HepG2 (cell line): ENCODE results near the gene IFT172. TPM values are rescaled to one million over a fixed set of nuclear protein-coding genes. Genes with fewer than 3 reads are reported as not detected.

Experiments
- ATF3 ChIP-seq: sonication (generic); formaldehyde crosslinking; IDR thresholded peaks from 2 replicates; pipeline ENCODE4 v1.4.0; 2020; ENCODE audit warnings: missing genetic modification reagents
- CBX2 ChIP-seq, 2 experiments: fragments of 200-600 bp in 1 of 2; sonication (generic); formaldehyde crosslinking in 1 of 2; IDR thresholded peaks; 2 replicates each; pipeline versions ENCODE4 v1.7.0 to v1.8.1; 2018 to 2022; ENCODE audit warnings: low read depth in 2 of 2, low read length in 1 of 2, mild to moderate bottlenecking in 1 of 2, missing genetic modification reagents in 1 of 2
- CHCHD3 ChIP-seq: sonication (generic); formaldehyde crosslinking; IDR thresholded peaks from 2 replicates; pipeline ENCODE4 v1.8.0; 2022; ENCODE audit warnings: mild to moderate bottlenecking, missing genetic modification reagents, moderate library complexity
- FOXA1 ChIP-seq, 2 experiments: fragments of 450-650 bp in 1 of 2; sonication (generic) in 1 of 2; formaldehyde crosslinking in 1 of 2; IDR thresholded peaks; 2 replicates each; pipeline versions ENCODE4 v1.4.0 to v1.6.1; 2016 to 2020; ENCODE audit warnings: missing genetic modification reagents in 1 of 2
- HOXA3 ChIP-seq: sonication (generic); formaldehyde crosslinking; IDR thresholded peaks from 2 replicates; pipeline ENCODE4 v1.5.0; 2020; ENCODE audit warnings: missing genetic modification reagents
- JDP2 ChIP-seq: sonication (generic); formaldehyde crosslinking; IDR thresholded peaks from 2 replicates; pipeline ENCODE4 v1.8.1; 2022; ENCODE audit warnings: missing genetic modification reagents, borderline replicate concordance
- KLF11 ChIP-seq: IDR thresholded peaks from 2 replicates; pipeline ENCODE4 v1.6.1; 2016; ENCODE audit warnings: missing compliant biosample characterization
- NCOA2 ChIP-seq: sonication (generic); formaldehyde crosslinking; IDR thresholded peaks from 2 replicates; pipeline ENCODE4 v1.8.0; 2022; ENCODE audit warnings: inconsistent platforms
- NFIC ChIP-seq: IDR thresholded peaks from 2 replicates; pipeline ENCODE4 v1.6.1; 2012; ENCODE audit warnings: mild to moderate bottlenecking, low read length, inconsistent platforms
- NONO ChIP-seq, 2 experiments: fragments of 450-650 bp in 1 of 2; sonication (generic) in 1 of 2; formaldehyde crosslinking in 1 of 2; IDR thresholded peaks in 1 of 2; conservative IDR thresholded peaks in 1 of 2; 2 replicates each; pipeline versions ENCODE4 v1.6.1 to v1.8.0; 2017 to 2022; ENCODE audit warnings: mild to moderate bottlenecking in 1 of 2, missing genetic modification reagents in 1 of 2, moderate library complexity in 1 of 2
- NPAS2 ChIP-seq: sonication (generic); formaldehyde crosslinking; IDR thresholded peaks from 2 replicates; pipeline ENCODE4 v1.8.0; 2022; ENCODE audit warnings: mild to moderate bottlenecking, missing genetic modification reagents, borderline replicate concordance
- PATZ1 ChIP-seq: sonication (generic); formaldehyde crosslinking; IDR thresholded peaks from 2 replicates; pipeline ENCODE4 v1.4.0; 2020; ENCODE audit warnings: missing genetic modification reagents
- POLR2G ChIP-seq: fragments of 200-400 bp; formaldehyde crosslinking; IDR thresholded peaks from 2 replicates; pipeline ENCODE4 v1.6.1; 2018; ENCODE audit warnings: mild to moderate bottlenecking, low read depth, low read length, moderate library complexity
- RFXANK ChIP-seq: IDR thresholded peaks from 2 replicates; pipeline ENCODE4 v1.6.1; 2016
- SMAD1 ChIP-seq: sonication (generic); formaldehyde crosslinking; IDR thresholded peaks from 2 replicates; pipeline ENCODE4 v1.4.0; 2020; ENCODE audit warnings: missing genetic modification reagents, low read depth, mild to moderate bottlenecking, borderline replicate concordance
- THAP9 ChIP-seq: sonication (generic); formaldehyde crosslinking; IDR thresholded peaks from 2 replicates; pipeline ENCODE4; 2020; ENCODE audit warnings: missing genetic modification reagents, mild to moderate bottlenecking, borderline replicate concordance
- ZBTB38 ChIP-seq: sonication (generic); formaldehyde crosslinking; IDR thresholded peaks from 2 replicates; pipeline ENCODE4 v1.5.1; 2020; ENCODE audit warnings: mild to moderate bottlenecking, missing genetic modification reagents
- ZFX ChIP-seq: sonication (generic); formaldehyde crosslinking; IDR thresholded peaks from 2 replicates; pipeline ENCODE4 v1.4.0; 2020; ENCODE audit warnings: mild to moderate bottlenecking, low read depth, missing genetic modification reagents, moderate library complexity
- ZFY ChIP-seq: sonication (generic); formaldehyde crosslinking; IDR thresholded peaks from 2 replicates; pipeline ENCODE4 v1.4.0; 2020; ENCODE audit warnings: missing genetic modification reagents
- ZMAT5 ChIP-seq: sonication (generic); formaldehyde crosslinking; IDR thresholded peaks from 2 replicates; pipeline ENCODE4 v1.5.0; 2020; ENCODE audit warnings: mild to moderate bottlenecking, low read depth, missing genetic modification reagents, borderline replicate concordance
- ZNF431 ChIP-seq: sonication (generic); formaldehyde crosslinking; IDR thresholded peaks from 2 replicates; pipeline ENCODE4 v1.9.0; 2022; ENCODE audit warnings: missing genetic modification reagents, low read depth, mild to moderate bottlenecking, borderline replicate concordance
- ZNF432 ChIP-seq: sonication (generic); formaldehyde crosslinking; IDR thresholded peaks from 2 replicates; pipeline ENCODE4 v1.5.0; 2020; ENCODE audit warnings: missing genetic modification reagents, mild to moderate bottlenecking, borderline replicate concordance
- ZNF556 ChIP-seq: sonication (generic); formaldehyde crosslinking; IDR thresholded peaks from 2 replicates; pipeline ENCODE4 v1.4.0; 2020; ENCODE audit warnings: mild to moderate bottlenecking, missing genetic modification reagents, borderline replicate concordance
- polyA plus RNA-seq, 8 experiments: library from polyadenylated mRNA; depleted of rRNA in 3 of 8; stranded (reverse) in 7 of 8; unstranded in 1 of 8; fragments of >200 nt; fragmentation: Illumina TruSeq in 4 of 8; extraction: Trizol in 4 of 8; gene quantifications; 2 replicates each; pipeline versions ENCODE4 v1.2.1 to v1.2.3, GENCODE V29; 2011 to 2016; ENCODE audit warnings: low read depth in 4 of 8, missing spikeins in 1 of 8, mixed read lengths in 1 of 8; ENCODE audit not compliant: insufficient read depth in 1 of 8
- total RNA-seq, 5 experiments: library from RNA; depleted of rRNA; stranded (reverse); fragments of >200 nt; fragmentation: Illumina TruSeq; extraction: Trizol; gene quantifications; 2 replicates each; pipeline ENCODE4 v1.2.3, GENCODE V29; 2016; ENCODE audit warnings: low read depth in 1 of 5

The IFT172 gene
- total and polyA plus RNA-seq, 2 of the 13 experiments (the other 11 are each of a cell fraction or from before 2014, with no cell fraction given) = 21.6 to 35.7 TPM

GRCh38 chr2:27489498-27490397 is at the start of gene IFT172 (continued):
- TF ChIP-seq KLF11 (CRISPR knock-in tag) = 0 out of 2 replicates have a peak, but pooled peaks have one; percentile 39
- no peak for TF ChIP-seq NPAS2 (CRISPR knock-in tag)
- TF ChIP-seq ZFX (CRISPR knock-in tag) = peak; percentile 58
- TF ChIP-seq SMAD1 (CRISPR knock-in tag) = 0 out of 2 replicates have a peak, but pooled peaks have one; percentile 40
- no peak for TF ChIP-seq ZNF556 (CRISPR knock-in tag)
- no peak for TF ChIP-seq ZNF432 (CRISPR knock-in tag)
- TF ChIP-seq NFIC = no peak
- 0 out of 2 replicates have a peak, but pooled peaks have one; percentile 37 for TF ChIP-seq ATF3 (CRISPR knock-in tag)
- no peak for TF ChIP-seq CBX2 (IDR thresholded peaks at IDR 0.05; ENCODE audit: low read depth, low read length)
- TF ChIP-seq CBX2 (CRISPR knock-in tag; IDR thresholded peaks at IDR 0.05; ENCODE audit: low read depth) = no peak
- peak; percentile 43; the same call in 1 of the 2 replicates for TF ChIP-seq RFXANK (CRISPR knock-in tag)
- peak; percentile 98 for TF ChIP-seq HOXA3 (CRISPR knock-in tag)
- peak; percentile 87; the same call in 1 of the 2 replicates for TF ChIP-seq THAP9
- TF ChIP-seq ZBTB38 (CRISPR knock-in tag) = peak; percentile 65; the same call in 1 of the 2 replicates
- TF ChIP-seq FOXA1 (IDR thresholded peaks at IDR 0.05) = no peak
- peak; percentile 74 for TF ChIP-seq FOXA1 (CRISPR knock-in tag; IDR thresholded peaks at IDR 0.05)
- no peak; the same call in 1 of the 2 replicates for TF ChIP-seq PATZ1 (CRISPR knock-in tag)
- no peak; the same call in 1 of the 2 replicates for TF ChIP-seq CHCHD3 (CRISPR knock-in tag)
- TF ChIP-seq JDP2 (CRISPR knock-in tag) = no peak
- peak; percentile 40 for TF ChIP-seq ZFY (CRISPR knock-in tag)
- TF ChIP-seq NONO (IDR thresholded peaks at IDR 0.05) = no peak
- TF ChIP-seq NONO (CRISPR knock-in tag; conservative IDR thresholded peaks at IDR 0.05) = peak; percentile 77
- peak; percentile 90 for TF ChIP-seq POLR2G
- TF ChIP-seq ZMAT5 (CRISPR knock-in tag) = no peak
- 0 out of 2 replicates have a peak, but pooled peaks have one; percentile 8 for TF ChIP-seq ZNF431 (CRISPR knock-in tag)
- peak; percentile 28; the same call in 1 of the 2 replicates for TF ChIP-seq NCOA2 (CRISPR knock-in tag)
